Measurements from ENCODE around the gene KAT8. TPM values are rescaled to one million over a fixed set of nuclear protein-coding genes. Genes with fewer than 3 reads are reported as not detected.

The KAT8 gene
- total RNA-seq: 29.5 and 30.5 TPM in 2 replicates

DNA sequence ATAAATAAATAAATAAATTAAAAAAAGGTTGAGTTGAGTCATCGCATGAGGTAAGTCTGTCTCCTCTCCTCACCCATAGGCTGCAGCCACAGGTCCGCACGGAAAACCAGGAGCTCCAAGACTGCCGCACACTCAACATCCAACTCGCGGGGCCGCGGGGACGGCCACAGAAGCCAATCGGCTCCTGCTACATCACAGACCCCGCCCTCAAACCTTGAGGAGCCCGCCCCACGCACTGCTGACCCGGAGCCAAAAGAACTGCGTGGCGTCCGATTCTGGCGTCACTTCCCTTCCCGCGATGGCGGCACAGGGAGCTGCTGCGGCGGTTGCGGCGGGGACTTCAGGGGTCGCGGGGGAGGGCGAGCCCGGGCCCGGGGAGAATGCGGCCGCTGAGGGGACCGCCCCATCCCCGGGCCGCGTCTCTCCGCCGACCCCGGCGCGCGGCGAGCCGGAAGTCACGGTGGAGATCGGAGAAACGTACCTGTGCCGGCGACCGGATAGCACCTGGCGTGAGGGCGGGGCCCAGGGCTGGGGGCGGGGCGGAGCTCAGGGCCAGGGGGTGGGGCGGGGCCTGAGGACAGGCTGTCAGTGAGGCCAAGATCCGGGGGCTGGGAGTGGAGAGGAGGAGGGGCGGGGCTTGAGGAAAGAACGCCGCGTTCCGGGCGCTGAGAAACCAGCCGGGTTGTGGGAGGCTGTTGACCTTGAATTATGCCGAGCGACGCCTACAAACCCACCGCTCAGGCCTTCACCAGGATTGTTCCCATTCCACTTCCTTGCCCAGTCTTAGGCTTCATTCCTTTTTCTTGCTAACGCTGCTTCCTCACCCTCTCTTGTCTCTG is at the start of gene KAT8:
Gene KAT8 (plus strand): TSS at position 281 of the 839 bp plus-strand sequence. CDS start 18 bp downstream, at position 299.

DNA sequence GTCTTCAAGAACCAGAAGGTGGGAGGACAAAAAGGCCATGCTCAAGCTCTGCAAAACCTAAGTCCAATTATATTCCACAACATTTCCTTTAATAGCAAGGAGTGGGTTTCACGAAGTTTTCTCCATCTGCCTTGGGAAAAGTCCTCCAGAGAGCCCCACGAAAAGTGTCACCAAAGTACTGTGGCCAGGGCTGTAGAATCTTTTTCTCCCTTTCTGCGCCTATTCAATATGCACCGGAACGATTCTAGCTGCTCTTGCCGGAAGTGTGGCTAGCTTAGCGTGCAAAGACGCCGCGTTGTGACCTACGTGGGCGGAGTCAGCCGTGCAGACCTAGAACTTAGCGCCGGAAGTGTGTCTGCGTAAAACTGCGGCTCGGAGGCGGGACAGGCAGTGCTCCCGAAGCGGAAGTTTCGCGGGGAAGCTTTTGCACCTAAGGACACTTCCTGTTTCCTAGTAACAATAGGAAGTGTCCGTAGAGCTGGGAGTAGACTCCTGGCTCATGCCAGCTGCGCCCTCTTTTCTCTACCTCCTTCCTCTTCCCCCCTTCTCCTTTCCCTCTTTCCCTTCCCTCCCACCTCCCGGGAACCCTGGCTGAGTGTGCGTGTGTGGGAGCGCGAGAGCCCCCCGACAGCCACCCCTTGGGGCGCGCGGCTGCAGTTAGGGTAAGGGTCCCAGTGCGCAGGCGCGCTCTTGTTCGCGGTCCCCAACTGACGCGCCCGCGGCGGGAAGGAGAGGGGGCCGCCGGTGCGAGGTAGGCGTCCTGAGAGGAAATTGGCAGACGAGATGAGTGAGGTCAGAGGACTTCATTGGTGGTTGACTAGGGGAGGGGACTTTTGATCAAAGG is 43.3 kb upstream of the KAT8 start, which contains the start of the genes ZNF646 and ZNF668:
Gene ZNF646 (plus strand): TSS at position 453 of the 844 bp plus-strand sequence. CDS start 1,903 bp downstream, outside the sequence.
Gene ZNF668 (minus strand): TSS at position 271 of the 844 bp plus-strand sequence. CDS start 9,781 bp downstream, outside the sequence.

DNA sequence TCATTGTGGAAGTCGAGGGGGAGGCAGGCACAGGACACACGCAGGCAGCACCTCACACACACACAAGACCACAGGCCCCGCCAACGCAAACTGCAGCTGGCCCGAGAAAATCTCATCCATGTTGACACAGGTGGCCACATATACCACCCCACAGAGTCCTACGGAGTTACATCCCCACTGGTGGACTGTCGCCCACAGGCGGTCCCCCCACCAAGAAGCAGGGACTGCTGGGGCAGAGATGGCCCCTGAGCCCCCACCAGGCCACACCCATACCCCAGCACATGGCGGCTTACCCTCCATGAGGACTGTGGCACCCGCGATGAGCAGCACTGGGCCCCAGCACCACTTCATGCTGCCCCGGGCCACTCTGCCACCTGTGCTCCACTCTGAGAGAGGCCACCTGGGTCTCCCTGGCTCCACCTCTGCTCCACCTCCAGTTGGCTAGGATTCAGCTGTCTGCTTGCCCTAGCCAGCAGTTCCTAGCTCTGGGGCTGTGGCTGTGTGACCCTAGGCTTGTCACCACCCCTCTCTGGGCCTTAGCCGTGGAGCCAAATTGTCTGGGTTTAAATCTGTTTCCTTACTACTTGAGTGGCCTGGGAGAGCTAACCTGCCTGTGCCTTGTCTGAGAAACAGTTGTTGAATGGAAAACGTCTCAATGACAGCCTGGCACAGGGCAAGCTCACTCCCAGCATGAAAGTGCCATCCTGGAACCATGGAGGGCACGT is 28.8 kb upstream of the KAT8 start, which contains the start of gene PRSS53:
Gene PRSS53 (minus strand): TSS at position 485 of the 725 bp plus-strand sequence. CDS start 134 bp downstream, at position 351.

DNA sequence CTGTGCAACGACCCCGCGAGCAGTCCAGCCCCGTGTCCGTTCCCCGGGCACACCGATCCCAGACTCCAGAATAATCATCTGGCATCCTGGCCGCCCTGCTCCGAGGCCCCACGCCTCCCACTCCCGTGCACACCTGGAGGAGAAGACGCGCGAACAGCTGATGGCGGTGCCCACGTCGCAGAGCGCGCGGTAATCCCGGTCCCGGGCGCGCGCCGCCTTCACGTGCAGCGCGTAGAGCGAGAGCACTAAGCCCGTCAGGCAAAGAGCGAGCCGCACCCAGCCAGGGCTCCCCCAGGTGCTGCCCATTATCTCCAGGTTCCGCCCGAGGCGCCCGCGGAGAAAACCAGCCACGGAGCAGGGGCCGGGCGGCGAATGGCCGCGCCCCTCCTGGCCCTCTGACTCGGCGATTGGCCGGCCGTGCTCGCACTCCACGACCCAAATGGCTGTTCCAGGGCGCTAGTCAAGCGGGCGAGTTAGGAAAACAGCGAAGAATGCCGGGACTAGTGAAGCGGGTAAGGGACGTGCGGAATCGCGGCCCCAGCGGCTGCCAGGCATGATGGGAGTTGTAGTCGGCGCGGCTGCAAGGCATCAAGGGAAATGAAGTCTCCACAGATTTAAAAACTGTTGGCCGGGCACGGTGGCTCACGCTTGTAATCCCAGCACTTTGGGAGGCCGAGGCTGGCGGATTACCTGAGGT is 22.9 kb upstream of the KAT8 start, which contains the start of gene VKORC1:
Gene VKORC1 (minus strand): TSS at position 374 of the 697 bp plus-strand sequence. CDS start 68 bp downstream, at position 306.

DNA sequence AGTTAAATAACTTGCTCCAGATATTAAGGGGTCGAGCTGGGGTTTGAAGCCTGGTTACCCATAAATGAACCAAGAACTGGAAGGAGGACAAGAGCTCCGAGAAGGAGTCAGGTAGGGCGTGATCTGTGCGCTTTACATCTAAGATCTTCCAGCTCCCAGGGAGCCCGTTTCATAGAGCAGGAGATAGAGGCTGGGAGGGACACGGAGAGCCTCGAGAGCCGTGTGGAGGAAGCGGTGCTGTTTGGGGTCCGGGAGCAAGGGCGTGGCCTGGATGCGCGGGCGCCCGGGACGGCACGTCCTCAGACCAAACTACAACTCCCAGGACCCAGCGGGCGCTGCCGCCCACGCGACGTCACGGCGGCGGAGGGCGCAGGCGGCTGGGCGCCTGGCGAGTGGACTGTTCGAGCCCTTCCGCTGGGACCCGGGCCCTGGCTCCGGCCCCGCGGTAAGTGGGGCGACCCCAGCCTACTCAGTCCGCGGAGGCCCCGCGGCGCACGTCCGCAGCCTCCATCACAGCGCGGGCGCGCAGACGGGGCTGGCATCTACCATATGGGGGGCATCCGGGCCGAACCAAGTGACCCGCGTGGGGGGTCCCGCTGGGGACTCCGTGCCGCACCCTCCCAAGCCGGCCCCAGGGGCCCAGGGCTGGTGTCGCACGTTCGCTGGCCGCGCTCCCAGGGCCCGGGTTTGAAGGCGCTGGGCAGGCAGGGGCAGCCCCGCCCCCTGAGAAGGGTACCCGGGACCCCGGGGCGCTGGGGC is 9.2 kb upstream of the KAT8 start, which contains the start of gene BCKDK:
Gene BCKDK (plus strand): TSS at position 352 of the 759 bp plus-strand sequence. CDS start 838 bp downstream, outside the sequence.

DNA sequence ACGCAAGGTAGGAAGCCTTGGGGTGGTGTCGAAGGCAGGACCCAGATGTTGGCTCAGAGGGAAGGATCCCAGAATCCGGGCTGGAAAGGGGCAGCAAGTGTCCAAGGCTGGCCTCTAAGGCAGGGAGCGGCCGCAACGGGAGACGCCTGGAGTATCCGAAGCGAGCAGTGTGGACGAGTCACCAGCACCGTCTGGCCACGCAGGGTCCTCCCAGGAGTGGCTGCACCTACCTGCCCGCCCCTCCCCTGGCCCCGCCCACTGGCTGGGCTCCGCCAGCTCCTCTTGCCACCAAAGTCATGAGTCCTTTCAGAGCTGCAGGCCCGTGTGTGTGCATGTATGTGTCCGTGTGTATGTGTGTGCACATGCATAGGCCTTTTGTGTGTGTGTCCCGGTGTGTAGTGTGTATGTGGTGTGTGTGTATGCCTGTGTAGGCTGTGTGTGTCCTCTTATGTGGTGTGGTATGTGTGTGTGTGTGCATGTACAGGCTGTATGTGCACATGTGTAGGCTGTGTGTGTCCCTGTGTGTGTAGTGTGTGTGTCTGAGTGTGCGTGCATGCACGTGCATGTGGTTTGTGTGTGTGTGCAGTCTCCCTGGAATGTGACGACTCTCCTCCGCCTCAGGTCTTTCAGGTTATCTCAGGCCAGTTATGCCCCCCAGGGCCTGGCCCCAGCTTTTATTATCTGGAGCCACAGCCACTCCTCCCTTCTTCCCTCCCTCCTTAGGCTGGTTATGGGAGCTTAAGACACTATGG is 18.2 kb downstream of the KAT8 start, which contains the start of gene PRSS8:
Gene PRSS8 (minus strand): TSS at position 193 of the 752 bp plus-strand sequence. CDS start 229 bp downstream, outside the sequence.

DNA sequence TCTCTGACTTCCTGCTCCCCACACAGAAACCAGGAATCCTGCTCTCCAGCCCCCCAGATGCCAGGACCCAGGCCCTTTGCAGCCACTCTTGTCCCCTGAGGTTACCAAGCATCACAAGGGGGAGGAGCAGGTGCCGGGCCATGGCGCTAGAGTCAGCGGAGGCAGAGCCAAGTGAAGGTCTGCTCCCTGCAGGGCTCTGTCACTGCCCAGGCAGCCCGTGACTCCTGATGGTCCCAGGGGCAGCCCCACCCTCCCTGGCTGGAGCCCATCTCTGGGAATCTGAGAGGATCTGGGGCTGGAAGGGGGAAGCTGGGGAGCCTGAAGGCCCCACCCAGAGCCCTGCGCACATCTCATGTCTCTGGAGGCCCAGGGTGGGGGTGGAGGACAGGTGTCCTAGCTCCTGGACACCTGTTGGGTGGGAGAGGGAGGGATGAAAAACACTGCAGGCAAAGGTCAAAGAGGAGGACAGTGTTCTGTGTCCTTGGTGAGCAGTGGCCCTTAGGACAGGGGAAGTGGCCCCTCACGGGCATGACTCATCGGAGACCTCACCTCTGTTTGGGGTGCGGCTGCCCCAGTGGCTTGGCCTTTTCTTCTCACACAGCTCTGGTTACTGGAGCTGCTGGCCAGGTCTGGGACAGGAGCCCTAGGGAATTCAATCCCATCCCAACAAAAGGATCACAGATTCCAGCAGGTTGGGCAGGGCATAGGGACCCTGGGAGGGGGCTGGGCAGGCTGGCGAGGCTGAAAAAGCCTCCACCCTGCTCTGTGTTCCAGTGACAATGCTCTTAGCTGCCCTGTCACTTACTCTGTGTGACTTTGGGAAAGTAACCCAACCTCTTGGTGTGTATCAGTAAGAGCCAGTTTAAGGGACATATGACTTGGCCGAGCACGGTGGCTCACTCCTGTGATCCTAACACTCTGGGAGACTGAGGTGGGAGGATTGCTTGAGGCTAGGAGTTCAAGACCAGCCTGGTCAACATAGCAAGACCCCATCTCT is 32.7 kb downstream of the KAT8 start, which contains the start of gene PRSS36:
Gene PRSS36 (minus strand): TSS at position 173 of the 997 bp plus-strand sequence. CDS start 31 bp downstream, at position 142.

DNA sequence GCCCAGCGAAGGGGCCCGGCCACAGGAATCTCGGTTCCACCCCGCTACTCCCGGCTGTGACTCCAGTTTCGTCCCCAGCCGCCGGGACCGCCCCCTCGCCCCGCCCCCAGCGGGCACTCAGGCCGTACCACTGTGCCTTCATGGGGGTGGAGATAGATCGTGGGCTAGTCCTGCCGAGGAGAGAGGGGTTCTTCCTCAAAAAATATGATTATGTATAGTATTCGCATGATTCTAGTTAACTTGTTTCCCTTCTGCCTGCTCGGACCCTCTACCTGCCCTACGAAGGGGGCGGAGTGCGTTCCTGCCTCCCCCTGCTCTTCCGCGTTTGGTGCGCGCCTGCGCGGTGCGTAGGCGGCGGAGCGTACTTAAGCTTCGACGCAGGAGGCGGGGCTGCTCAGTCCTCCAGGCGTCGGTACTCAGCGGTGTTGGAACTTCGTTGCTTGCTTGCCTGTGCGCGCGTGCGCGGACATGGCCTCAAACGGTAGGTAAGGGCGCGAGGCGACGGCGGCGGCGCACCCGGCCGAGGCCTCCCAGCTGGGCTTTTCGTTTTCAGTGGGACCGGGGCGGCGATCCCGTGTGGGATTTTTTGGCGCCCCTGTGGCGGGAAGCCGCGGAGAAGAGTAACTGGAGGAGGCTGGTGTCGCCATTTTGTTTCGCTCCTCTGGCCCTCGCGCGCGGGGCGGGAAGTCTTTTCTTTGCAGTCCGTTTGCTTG is 62.4 kb downstream of the KAT8 start, which contains the start of gene FUS:
Gene FUS (plus strand): TSS at position 393 of the 713 bp plus-strand sequence. CDS start 76 bp downstream, at position 469.

Small RNA genes lying within 50 kb of the gene (small RNA-seq; reads per million reads assigned to genes)
- gene AC009088.4 (not detected), gene NDUFA3P6 (not detected)

Other genes starting within 250 kb of the KAT8 start
- 34.0 and 37.5 TPM in 2 replicates for gene BCL7C, start 223.6 kb upstream of the KAT8 start, total RNA-seq
- gene CTF1, start 221.1 kb upstream of the KAT8 start, total RNA-seq: 0.59 and 1.1 TPM in 2 replicates
- 14.3 and 26.0 TPM in 2 replicates for gene FBXL19, start 194.1 kb upstream of the KAT8 start, total RNA-seq
- gene ORAI3, start 168.6 kb upstream of the KAT8 start, total RNA-seq: 38.3 and 41.5 TPM in 2 replicates
- 2.2 and 3.9 TPM in 2 replicates for gene SETD1A, start 159.9 kb upstream of the KAT8 start, total RNA-seq
- gene HSD3B7, start 132.5 kb upstream of the KAT8 start, total RNA-seq: 100 and 164 TPM in 2 replicates
- gene STX1B, start 107.0 kb upstream of the KAT8 start, total RNA-seq: 0.98 and 1.1 TPM in 2 replicates
- gene STX4, start 84.1 kb upstream of the KAT8 start, total RNA-seq: 21.7 and 23.3 TPM in 2 replicates
- 11.4 and 15.2 TPM in 2 replicates for gene ZNF668, start 43.4 kb upstream of the KAT8 start, total RNA-seq
- 14.0 and 18.6 TPM in 2 replicates for gene ZNF646, start 43.2 kb upstream of the KAT8 start, total RNA-seq
- 1.5 and 3.3 TPM in 2 replicates for gene PRSS53, start 28.7 kb upstream of the KAT8 start, total RNA-seq
- gene VKORC1, start 22.9 kb upstream of the KAT8 start, total RNA-seq: 64.7 and 133 TPM in 2 replicates
- gene BCKDK, start 9.3 kb upstream of the KAT8 start, total RNA-seq: 40.3 and 44.1 TPM in 2 replicates
- not detected in 2 replicates for gene PRSS8, start 18.1 kb downstream of the KAT8 start, total RNA-seq
- 0.20 and 0.37 TPM in 2 replicates for gene PRSS36, start 32.4 kb downstream of the KAT8 start, total RNA-seq
- 37.5 and 54.9 TPM in 2 replicates for gene FUS, start 62.5 kb downstream of the KAT8 start, total RNA-seq
- gene PYCARD, start 85.1 kb downstream of the KAT8 start, total RNA-seq: 49.1 and 77.5 TPM in 2 replicates
- under 0.01 TPM in 1 of 2 replicates, not detected in the other for gene TRIM72, start 96.5 kb downstream of the KAT8 start, total RNA-seq
- gene PYDC1, start 99.5 kb downstream of the KAT8 start, total RNA-seq: not detected in 2 replicates
- not detected in 2 replicates for gene ITGAM, start 142.3 kb downstream of the KAT8 start, total RNA-seq
- gene ITGAX, start 237.5 kb downstream of the KAT8 start, total RNA-seq: 1.8 and 4.1 TPM in 2 replicates